ENCODE measurements around the gene ING1.
"Not testable (repeated sequence)": the region's sequence is repeated elsewhere in the genome, so short reads cannot be mapped to it uniquely, and the experiment has no call there.

ING1 gene

GRCh38 chr13:110713642-110713952 lies at the start of gene ING1:
Gene ING1 (plus strand): TSS chr13:110713700. CDS start chr13:110714150, 450 bp downstream.
- DNase-seq (ENCODE audit: low read depth): no peak

GRCh38 chr13:110664041-110664440 lies 49.5 kb upstream of the ING1 start:
- DNase-seq (ENCODE audit: low read depth): no peak

- DNase-seq (ENCODE audit: low read depth): no peak
These were observed 48.8 kb upstream of the ING1 start for GRCh38 chr13:110664673-110665072.

GRCh38 chr13:110665491-110666254 lies 47.8 kb upstream of the ING1 start:
- no peak for DNase-seq (ENCODE audit: low read depth)

- DNase-seq (ENCODE audit: low read depth): no peak
These were observed 47.3 kb upstream of the ING1 start for GRCh38 chr13:110666255-110666533.

GRCh38 chr13:110669036-110669435 lies 44.5 kb upstream of the ING1 start:
- DNase-seq (ENCODE audit: low read depth): no peak

GRCh38 chr13:110669814-110670213 lies 43.7 kb upstream of the ING1 start:
- DNase-seq (ENCODE audit: low read depth): not testable (repeated sequence)

GRCh38 chr13:110676595-110677587 lies 36.6 kb upstream of the ING1 start:
- no peak for DNase-seq (ENCODE audit: low read depth)

- no peak for DNase-seq (ENCODE audit: low read depth)
These were observed 35.6 kb upstream of the ING1 start for GRCh38 chr13:110677731-110678545.

GRCh38 chr13:110680852-110681251 lies 32.6 kb upstream of the ING1 start:
- no peak for DNase-seq (ENCODE audit: low read depth)

- no peak for DNase-seq (ENCODE audit: low read depth)
These were observed 31.5 kb upstream of the ING1 start for GRCh38 chr13:110681868-110682550.

GRCh38 chr13:110682746-110683145 lies 30.8 kb upstream of the ING1 start:
- no peak for DNase-seq (ENCODE audit: low read depth)

- DNase-seq (ENCODE audit: low read depth): peak; percentile 23
These were observed 30.2 kb upstream of the ING1 start for GRCh38 chr13:110683203-110683883.

- DNase-seq (ENCODE audit: low read depth): no peak
These were observed 29.6 kb upstream of the ING1 start for GRCh38 chr13:110683921-110684320.

GRCh38 chr13:110684388-110685056 lies 29.0 kb upstream of the ING1 start:
- no peak for DNase-seq (ENCODE audit: low read depth)

GRCh38 chr13:110685305-110686020 lies 28.0 kb upstream of the ING1 start:
- no peak for DNase-seq (ENCODE audit: low read depth)

- DNase-seq (ENCODE audit: low read depth): no peak
These were observed 25.8 kb upstream of the ING1 start for GRCh38 chr13:110687736-110688135.

GRCh38 chr13:110689041-110689440 lies 24.5 kb upstream of the ING1 start:
- DNase-seq (ENCODE audit: low read depth): no peak

GRCh38 chr13:110689711-110690110 lies 23.8 kb upstream of the ING1 start:
- no peak for DNase-seq (ENCODE audit: low read depth)

- DNase-seq (ENCODE audit: low read depth): no peak
These were observed 23.0 kb upstream of the ING1 start for GRCh38 chr13:110690516-110690915.
